Right lobe of liver (tissue), 6 donors: ENCODE data around the gene OTOGL. TPM values are rescaled to one million over a fixed set of nuclear protein-coding genes. Genes with fewer than 3 reads are reported as not detected.

Source experiments
- ATAC-seq, 4 donors: fragments of 200-7000 bp; cut with Tn5 transposase; one replicate each; pipeline ENCODE4 v1.9.1; 2020; ENCODE audit warnings: mild to moderate bottlenecking in 4 of 4, moderate library complexity in 4 of 4
- DNase-seq, 3 donors: peaks; one replicate each; pipeline ENCODE4 v3.0.0-alpha.2; 2020
- H3K27ac ChIP-seq, 3 donors: fragments of 200-600 bp; one replicate each; pipeline ENCODE4 v1.8.0; 2022
- H3K27me3 ChIP-seq, 2 donors: fragments of 200-600 bp; one replicate each; pipeline ENCODE4 v1.8.0; 2022
- H3K36me3 ChIP-seq, 4 donors: fragments of 200-600 bp; sonication (generic) in 1 of 4; one replicate each; pipeline versions ENCODE4 v1.5.1 to v1.8.0; 2017 to 2022; ENCODE audit warnings: control low read depth in 1 of 4
- H3K4me1 ChIP-seq, 4 donors: fragments of 200-600 bp; sonication (generic) in 1 of 4; one replicate each; pipeline versions ENCODE4 v1.5.1 to v1.8.0; 2017 to 2022; ENCODE audit warnings: control low read depth in 1 of 4
- H3K4me3 ChIP-seq, 3 donors: fragments of 200-600 bp; one replicate each; pipeline ENCODE4 v1.8.0; 2022
- H3K9me3 ChIP-seq, 4 donors: fragments of 200-600 bp; sonication (generic) in 1 of 4; one replicate each; pipeline versions ENCODE4 v1.5.1 to v1.8.0; 2017 to 2022; ENCODE audit warnings: control low read depth in 1 of 4
- CTCF ChIP-seq, 4 donors: fragments of 200-600 bp in 3 of 4; fragments of 450-650 bp in 1 of 4; IDR thresholded peaks; one replicate each; pipeline versions ENCODE4 v1.5.1 to v1.8.0; 2016 to 2022; ENCODE audit warnings: antibody characterized with exemption in 4 of 4, mild to moderate bottlenecking in 2 of 4
- POLR2A ChIP-seq: fragments of 450-650 bp; IDR thresholded peaks from one replicate; pipeline ENCODE4 v1.6.1; 2017; ENCODE audit warnings: antibody characterized with exemption, mild to moderate bottlenecking
- WGBS: methylation state at CpG from one replicate; pipeline ENCODE4 v1.1.6; 2018; ENCODE audit warnings: low coverage, low lambda C conversion rate; ENCODE audit not compliant: insufficient coverage; ENCODE audit errors: missing lambda C conversion rate; 5-methylcytosine and 5-hydroxymethylcytosine counted together
- intact Hi-C, 2 donors: fragments of 100-400 bp; cut with DNase I; formaldehyde crosslinking; loops; one replicate each; pipeline versions ENCODE4 v1.11.2 to v1.14.1; 2022
- total RNA-seq, 6 experiments: library from RNA; depleted of rRNA in 2 of 6; stranded (reverse); fragments of >200 nt in 2 of 6; fragmentation: NEBNext Ultra II Directional in 3 of 6; extraction: Animal tissue kit (Norgen Biotek cat#: 25700) in 3 of 6; gene quantifications; one replicate each; pipeline versions ENCODE4 v1.1.0 to v1.2.4, GENCODE V29; 2016 to 2023
- donor health status: DM: no; HTN: yes; CAD: no.
- donor health status: DM: no; HTN: no; CAD: no.
- donor health status: DM: no; HTN: no; CAD: no.
- donor health status: DM: no; HTN: yes; CAD: no.
- donor health status: DM: no; HTN: yes; CAD: no.

Gene OTOGL
- total RNA-seq, 6 experiments from 2014 or later = 0.06 TPM; not detected in 5

- Histone ChIP-seq H3K27ac (no peak overlapping the region), H3K27me3 (no peaks in the 10 kb centered on the region), H3K9me3 (no peaks in the 10 kb centered on the region), H3K4me3 (no peak overlapping the region), H3K4me1 (no peaks in the 10 kb centered on the region), H3K36me3 (no peaks in the 10 kb centered on the region)
- no peak for DNase-seq
- TF ChIP-seq POLR2A (no peak), CTCF (IDR thresholded peaks at IDR 0.05) (peak; percentile 47 to 70 (median 60))
- 30% methylated on average over 5 of the region's 5 CpGs for WGBS
- ATAC-seq = peak; percentile 70 to 86 (median 72)
- intact Hi-C loops = no loop called here
These were observed 170.6 kb downstream of the OTOGL start for GRCh38 chr12:80269803-80270552.

- no peak for ATAC-seq
- Histone ChIP-seq H3K4me3 (no peak overlapping the region), H3K4me1 (no peaks in the 10 kb centered on the region), H3K36me3 (no peaks in the 10 kb centered on the region), H3K9me3 (no peaks in the 10 kb centered on the region), H3K27me3 (no peaks in the 10 kb centered on the region), H3K27ac (no peak overlapping the region)
- TF ChIP-seq POLR2A = no peak
- TF ChIP-seq CTCF (IDR thresholded peaks at IDR 0.05) = no peak
- intact Hi-C loops = no loop called here
- no peak for DNase-seq
These were observed 172.4 kb downstream of the OTOGL start for GRCh38 chr12:80271780-80272179.

GRCh38 chr12:80272387-80272915, 173.1 kb downstream of the OTOGL start:
- Histone ChIP-seq H3K27me3 (no peaks in the 10 kb centered on the region), H3K4me1 (no peaks in the 10 kb centered on the region), H3K9me3 (no peaks in the 10 kb centered on the region), H3K36me3 (no peaks in the 10 kb centered on the region), H3K4me3 (no peak overlapping the region), H3K27ac (no peak overlapping the region)
- 70% methylated on average over 3 of the region's 3 CpGs for WGBS
- no peak for DNase-seq
- TF ChIP-seq CTCF (IDR thresholded peaks at IDR 0.05) (no peak), POLR2A (no peak)
- no peak for ATAC-seq
- intact Hi-C loops = no loop called here

- intact Hi-C loops = no loop called here
- DNase-seq = no peak
- no peaks in the 10 kb centered on the region for H3K4me1 ChIP-seq
- no peaks in the 10 kb centered on the region for H3K36me3 ChIP-seq
- 83% methylated on average over 1 of the region's 1 CpG for WGBS
- ATAC-seq = peak; percentile 33 to 67 (median 49)
- TF ChIP-seq POLR2A (no peak), CTCF (IDR thresholded peaks at IDR 0.05) (no peak)
- H3K27me3 ChIP-seq = no peaks in the 10 kb centered on the region
- no peaks in the 10 kb centered on the region for H3K9me3 ChIP-seq
- H3K4me3 ChIP-seq = no peak overlapping the region
- H3K27ac ChIP-seq = no peak overlapping the region
These were observed 173.8 kb downstream of the OTOGL start for GRCh38 chr12:80273144-80273543.
